ENCODE data around the gene TIMM22.

The TIMM22 gene

GRCh38 chr17:1034652-1035210 is 37.8 kb downstream of the TIMM22 start:
- H3K4me3 ChIP-seq (ENCODE audit: low read length in 2 of 2) = no peak overlapping the region
- H3K36me3 ChIP-seq (ENCODE audit: control insufficient read depth in 2 of 2, insufficient read depth in 2 of 2, low read length in 2 of 2) = peaks cover 0 to 4% of the 10 kb centered on the region in 2 donors
- no peak overlapping the region for H3K9ac ChIP-seq (ENCODE audit: low read length in 2 of 2)
- H3K27me3 ChIP-seq (ENCODE audit: control insufficient read depth in 1 of 2, insufficient read depth in 2 of 2, low read length in 2 of 2) = no peaks in the 10 kb centered on the region
- no peaks in the 10 kb centered on the region for H3K9me3 ChIP-seq (ENCODE audit: control insufficient read depth in 2 of 2, low read length in 2 of 2)
- peaks cover 34% of the 10 kb centered on the region for H3K4me1 ChIP-seq (ENCODE audit: control insufficient read depth, insufficient read depth, low read length)
- no peak overlapping the region for H3K27ac ChIP-seq (ENCODE audit: low read length)

GRCh38 chr17:1035546-1036170 is 38.7 kb downstream of the TIMM22 start:
- no peak overlapping the region for H3K4me3 ChIP-seq (ENCODE audit: low read length in 2 of 2)
- no peaks in the 10 kb centered on the region for H3K27me3 ChIP-seq (ENCODE audit: control insufficient read depth in 1 of 2, insufficient read depth in 2 of 2, low read length in 2 of 2)
- H3K9ac ChIP-seq (ENCODE audit: low read length in 2 of 2) = no peak overlapping the region
- H3K9me3 ChIP-seq (ENCODE audit: control insufficient read depth in 2 of 2, low read length in 2 of 2) = no peaks in the 10 kb centered on the region
- peaks cover 31% of the 10 kb centered on the region for H3K4me1 ChIP-seq (ENCODE audit: control insufficient read depth, insufficient read depth, low read length)
- peaks cover 0 to 4% of the 10 kb centered on the region in 2 donors for H3K36me3 ChIP-seq (ENCODE audit: control insufficient read depth in 2 of 2, insufficient read depth in 2 of 2, low read length in 2 of 2)
- H3K27ac ChIP-seq (ENCODE audit: low read length) = no peak overlapping the region

GRCh38 chr17:1036171-1036844 is 39.4 kb downstream of the TIMM22 start:
- Histone ChIP-seq H3K9me3 (ENCODE audit: control insufficient read depth in 2 of 2, low read length in 2 of 2) (no peaks in the 10 kb centered on the region), H3K4me3 (ENCODE audit: low read length in 2 of 2) (no peak overlapping the region), H3K36me3 (ENCODE audit: control insufficient read depth in 2 of 2, insufficient read depth in 2 of 2, low read length in 2 of 2) (peaks cover 0 to 4% of the 10 kb centered on the region in 2 donors), H3K27me3 (ENCODE audit: control insufficient read depth in 1 of 2, insufficient read depth in 2 of 2, low read length in 2 of 2) (no peaks in the 10 kb centered on the region), H3K27ac (ENCODE audit: low read length) (no peak overlapping the region), H3K9ac (ENCODE audit: low read length in 2 of 2) (no peak overlapping the region), H3K4me1 (ENCODE audit: control insufficient read depth, insufficient read depth, low read length) (peaks cover 28% of the 10 kb centered on the region)

GRCh38 chr17:1036845-1037237 is 39.9 kb downstream of the TIMM22 start:
- no peaks in the 10 kb centered on the region for H3K27me3 ChIP-seq (ENCODE audit: control insufficient read depth in 1 of 2, insufficient read depth in 2 of 2, low read length in 2 of 2)
- no peaks in the 10 kb centered on the region for H3K9me3 ChIP-seq (ENCODE audit: control insufficient read depth in 2 of 2, low read length in 2 of 2)
- H3K4me1 ChIP-seq (ENCODE audit: control insufficient read depth, insufficient read depth, low read length) = peaks cover 30% of the 10 kb centered on the region
- H3K4me3 ChIP-seq (ENCODE audit: low read length in 2 of 2) = no peak overlapping the region
- no peak overlapping the region for H3K27ac ChIP-seq (ENCODE audit: low read length)
- peaks cover under 1 to 4% of the 10 kb centered on the region in 2 donors for H3K36me3 ChIP-seq (ENCODE audit: control insufficient read depth in 2 of 2, insufficient read depth in 2 of 2, low read length in 2 of 2)
- H3K9ac ChIP-seq (ENCODE audit: low read length in 2 of 2) = no peak overlapping the region

GRCh38 chr17:1037238-1037879 is 40.4 kb downstream of the TIMM22 start:
- H3K27ac ChIP-seq (ENCODE audit: low read length) = no peak overlapping the region
- H3K27me3 ChIP-seq (ENCODE audit: control insufficient read depth in 1 of 2, insufficient read depth in 2 of 2, low read length in 2 of 2) = no peaks in the 10 kb centered on the region
- H3K4me1 ChIP-seq (ENCODE audit: control insufficient read depth, insufficient read depth, low read length) = peaks cover 24% of the 10 kb centered on the region
- H3K9me3 ChIP-seq (ENCODE audit: control insufficient read depth in 2 of 2, low read length in 2 of 2) = no peaks in the 10 kb centered on the region
- no peak overlapping the region for H3K4me3 ChIP-seq (ENCODE audit: low read length in 2 of 2)
- peaks cover 6 to 8% of the 10 kb centered on the region in 2 donors for H3K36me3 ChIP-seq (ENCODE audit: control insufficient read depth in 2 of 2, insufficient read depth in 2 of 2, low read length in 2 of 2)
- no peak overlapping the region for H3K9ac ChIP-seq (ENCODE audit: low read length in 2 of 2)

- peaks cover 9 to 10% of the 10 kb centered on the region in 2 donors for H3K36me3 ChIP-seq (ENCODE audit: control insufficient read depth in 2 of 2, insufficient read depth in 2 of 2, low read length in 2 of 2)
- peaks cover 14% of the 10 kb centered on the region for H3K4me1 ChIP-seq (ENCODE audit: control insufficient read depth, insufficient read depth, low read length)
- no peak overlapping the region for H3K27ac ChIP-seq (ENCODE audit: low read length)
- H3K9me3 ChIP-seq (ENCODE audit: control insufficient read depth in 2 of 2, low read length in 2 of 2) = no peaks in the 10 kb centered on the region
- no peaks in the 10 kb centered on the region for H3K27me3 ChIP-seq (ENCODE audit: control insufficient read depth in 1 of 2, insufficient read depth in 2 of 2, low read length in 2 of 2)
- H3K9ac ChIP-seq (ENCODE audit: low read length in 2 of 2) = no peak overlapping the region
- no peak overlapping the region for H3K4me3 ChIP-seq (ENCODE audit: low read length in 2 of 2)
These were observed 41.7 kb downstream of the TIMM22 start for GRCh38 chr17:1038459-1039122.

GRCh38 chr17:1039123-1039507 is 42.2 kb downstream of the TIMM22 start:
- peaks cover 9 to 10% of the 10 kb centered on the region in 2 donors for H3K36me3 ChIP-seq (ENCODE audit: control insufficient read depth in 2 of 2, insufficient read depth in 2 of 2, low read length in 2 of 2)
- no peaks in the 10 kb centered on the region for H3K9me3 ChIP-seq (ENCODE audit: control insufficient read depth in 2 of 2, low read length in 2 of 2)
- peaks cover 14% of the 10 kb centered on the region for H3K4me1 ChIP-seq (ENCODE audit: control insufficient read depth, insufficient read depth, low read length)
- H3K27ac ChIP-seq (ENCODE audit: low read length) = no peak overlapping the region
- H3K4me3 ChIP-seq (ENCODE audit: low read length in 2 of 2) = no peak overlapping the region
- H3K27me3 ChIP-seq (ENCODE audit: control insufficient read depth in 1 of 2, insufficient read depth in 2 of 2, low read length in 2 of 2) = no peaks in the 10 kb centered on the region
- no peak overlapping the region for H3K9ac ChIP-seq (ENCODE audit: low read length in 2 of 2)

GRCh38 chr17:1039511-1040215 is 42.7 kb downstream of the TIMM22 start:
- H3K4me3 ChIP-seq (ENCODE audit: low read length in 2 of 2) = no peak overlapping the region
- peaks cover 15% of the 10 kb centered on the region for H3K4me1 ChIP-seq (ENCODE audit: control insufficient read depth, insufficient read depth, low read length)
- no peak overlapping the region for H3K27ac ChIP-seq (ENCODE audit: low read length)
- H3K27me3 ChIP-seq (ENCODE audit: control insufficient read depth in 1 of 2, insufficient read depth in 2 of 2, low read length in 2 of 2) = no peaks in the 10 kb centered on the region
- no peaks in the 10 kb centered on the region for H3K9me3 ChIP-seq (ENCODE audit: control insufficient read depth in 2 of 2, low read length in 2 of 2)
- peaks cover 8 to 9% of the 10 kb centered on the region in 2 donors for H3K36me3 ChIP-seq (ENCODE audit: control insufficient read depth in 2 of 2, insufficient read depth in 2 of 2, low read length in 2 of 2)
- H3K9ac ChIP-seq (ENCODE audit: low read length in 2 of 2) = no peak overlapping the region

- no peak overlapping the region for H3K4me3 ChIP-seq (ENCODE audit: low read length in 2 of 2)
- H3K9ac ChIP-seq (ENCODE audit: low read length in 2 of 2) = no peak overlapping the region
- no peaks in the 10 kb centered on the region for H3K9me3 ChIP-seq (ENCODE audit: control insufficient read depth in 2 of 2, low read length in 2 of 2)
- H3K27ac ChIP-seq (ENCODE audit: low read length) = no peak overlapping the region
- H3K27me3 ChIP-seq (ENCODE audit: control insufficient read depth in 1 of 2, insufficient read depth in 2 of 2, low read length in 2 of 2) = no peaks in the 10 kb centered on the region
- H3K36me3 ChIP-seq (ENCODE audit: control insufficient read depth in 2 of 2, insufficient read depth in 2 of 2, low read length in 2 of 2) = peaks cover 7 to 9% of the 10 kb centered on the region in 2 donors
- peaks cover 13% of the 10 kb centered on the region for H3K4me1 ChIP-seq (ENCODE audit: control insufficient read depth, insufficient read depth, low read length)
These were observed 43.3 kb downstream of the TIMM22 start for GRCh38 chr17:1040216-1040600.

- Histone ChIP-seq H3K4me3 (ENCODE audit: low read length in 2 of 2) (no peak overlapping the region), H3K27me3 (ENCODE audit: control insufficient read depth in 1 of 2, insufficient read depth in 2 of 2, low read length in 2 of 2) (no peaks in the 10 kb centered on the region), H3K9ac (ENCODE audit: low read length in 2 of 2) (no peak overlapping the region), H3K4me1 (ENCODE audit: control insufficient read depth, insufficient read depth, low read length) (peaks cover 17% of the 10 kb centered on the region), H3K36me3 (ENCODE audit: control insufficient read depth in 2 of 2, insufficient read depth in 2 of 2, low read length in 2 of 2) (peaks cover 7 to 11% of the 10 kb centered on the region in 2 donors), H3K9me3 (ENCODE audit: control insufficient read depth in 2 of 2, low read length in 2 of 2) (no peaks in the 10 kb centered on the region), H3K27ac (ENCODE audit: low read length) (no peak overlapping the region)
These were observed 44.8 kb downstream of the TIMM22 start for GRCh38 chr17:1041746-1042145.
